HepG2 (cell line): Measurements from ENCODE around the gene ARHGAP10. TPM values are rescaled to one million over a fixed set of nuclear protein-coding genes. Genes with fewer than 3 reads are reported as not detected.

Experiments used
- ATAC-seq: fragments of 200-7000 bp; cut with Tn5 transposase; 3 replicates; pipeline ENCODE4 v1.9.1; 2020; ENCODE audit warnings: mild to moderate bottlenecking, moderate library complexity
- BruUV-seq: library from RNA; stranded (reverse); fragments of 400-500 nt; replicated peaks from 2 replicates; lab custom pipeline; 2021; lab: Mats Ljungman, UMichigan
- CTCF ChIA-PET: fragments of 300-600 bp; formaldehyde crosslinking; extraction: SDS; loops from one replicate; lab custom pipeline; 2021; ENCODE audit warnings: low total read pairs, inconsistent platforms, low intra/inter-chr PET ratio; lab: Yijun Ruan, JAX
- POLR2A ChIA-PET: fragments of 350-600 bp; sonication (Branson Sonifier 250); formaldehyde crosslinking; loops from one replicate; lab custom pipeline; 2020; ENCODE audit warnings: antibody characterized with exemption, inconsistent platforms; lab: Yijun Ruan, JAX
- DNase-seq: peaks from one replicate; pipeline ENCODE4 v3.0.0-alpha.2; 2015; ENCODE audit warnings: low spot score
- FAIRE-seq: peaks from 3 replicates; lab custom pipeline; 2011; peaks lifted over from hg19 to GRCh38; lab: Jason Lieb, UNC
- H2AFZ ChIP-seq: one replicate; pipeline ENCODE4 v1.6.1; 2011; ENCODE audit warnings: low read length, inconsistent platforms
- H3K27ac ChIP-seq: fragments of 300-600 bp; 3 replicates; pipeline ENCODE4 v1.8.0; 2011; ENCODE audit warnings: mixed run types, mild to moderate bottlenecking, mixed read lengths, low read length, inconsistent platforms; ENCODE audit not compliant: insufficient read depth; ENCODE audit errors: extremely low read length
- H3K27me3 ChIP-seq, 2 experiments: fragments of 200-600 bp in 1 of 2; 2 replicates in 1 of 2; 3 replicates in 1 of 2; pipeline versions ENCODE4 v1.6.0 to v1.8.0; 2011; ENCODE audit warnings: low read length in 2 of 2, mild to moderate bottlenecking in 2 of 2, moderate library complexity in 2 of 2, inconsistent platforms in 1 of 2; ENCODE audit not compliant: insufficient read depth in 2 of 2, control insufficient read depth in 1 of 2
- H3K36me3 ChIP-seq, 2 experiments: fragments of 200-600 bp in 1 of 2; replicated peaks in 1 of 2; 2 replicates in 1 of 2; 3 replicates in 1 of 2; pipeline versions ENCODE4 v1.5.1 to v1.8.0; 2011; ENCODE audit warnings: low read length in 2 of 2, inconsistent platforms in 1 of 2; ENCODE audit not compliant: insufficient read depth in 2 of 2, control insufficient read depth in 1 of 2
- H3K4me1 ChIP-seq: 2 replicates; pipeline ENCODE4 v1.5.1; 2012; ENCODE audit warnings: low read length, inconsistent platforms; ENCODE audit not compliant: insufficient read depth
- H3K4me2 ChIP-seq: 2 replicates; pipeline ENCODE4 v1.6.0; 2011; ENCODE audit warnings: low read depth, low read length, inconsistent platforms
- H3K4me3 ChIP-seq, 3 experiments: fragments of 200-600 bp in 1 of 3; sonication (generic), shearing (Covaris generic) in 1 of 3; replicated peaks in 1 of 3; 2 replicates each; pipeline ENCODE4 v1.5.1; 2011 to 2016; ENCODE audit warnings: low read length in 3 of 3, inconsistent platforms in 2 of 3, low read depth in 2 of 3, mild to moderate bottlenecking in 2 of 3, control low read depth in 1 of 3, mixed read lengths in 1 of 3; ENCODE audit not compliant: insufficient read depth in 1 of 3
- H3K79me2 ChIP-seq: one replicate; pipeline ENCODE4 v1.6.1; 2011; ENCODE audit warnings: low read length, inconsistent platforms; ENCODE audit not compliant: insufficient read depth
- H3K9ac ChIP-seq: 2 replicates; pipeline ENCODE4 v1.6.0; 2011; ENCODE audit warnings: mild to moderate bottlenecking, low read depth, low read length, inconsistent platforms; ENCODE audit not compliant: insufficient read depth
- H3K9me3 ChIP-seq: 2 replicates; pipeline ENCODE4 v1.5.1; 2012; ENCODE audit warnings: mild to moderate bottlenecking, low read length
- H4K20me1 ChIP-seq: 2 replicates; pipeline ENCODE4 v1.6.0; 2011; ENCODE audit warnings: inconsistent platforms, mild to moderate bottlenecking, low read length, moderate library complexity; ENCODE audit not compliant: insufficient read depth
- ESRRA ChIP-seq: sonication (generic); formaldehyde crosslinking; IDR thresholded peaks from 2 replicates; pipeline ENCODE4 v1.5.1; 2020; ENCODE audit warnings: mild to moderate bottlenecking, low read depth, missing genetic modification reagents
- MAFG ChIP-seq: sonication (generic); formaldehyde crosslinking; IDR thresholded peaks from 2 replicates; pipeline ENCODE4 v1.5.1; 2020; ENCODE audit warnings: mild to moderate bottlenecking, missing genetic modification reagents
- POGZ ChIP-seq: sonication (generic); formaldehyde crosslinking; IDR thresholded peaks from 2 replicates; pipeline ENCODE4 v1.4.0; 2020; ENCODE audit warnings: mild to moderate bottlenecking, missing genetic modification reagents
- ZBTB7A ChIP-seq: sonication (generic); formaldehyde crosslinking; IDR thresholded peaks from 2 replicates; pipeline ENCODE4 v1.8.0; 2022; ENCODE audit warnings: mild to moderate bottlenecking, missing genetic modification reagents
- ZSCAN30 ChIP-seq: sonication (generic); formaldehyde crosslinking; IDR thresholded peaks from 2 replicates; pipeline ENCODE4 v1.5.0; 2020; ENCODE audit warnings: mild to moderate bottlenecking, missing genetic modification reagents
- WGBS: methylation state at CpG from one replicate; pipeline ENCODE4 v1.1.6; 2017; ENCODE audit warnings: low lambda C conversion rate; 5-methylcytosine and 5-hydroxymethylcytosine counted together
- in situ Hi-C: cut with HindIII; loops from 2 replicates; pipeline ENCODE4 v1.10.0; 2017; ENCODE audit warnings: low pct_unique_long_range_greater_than_20kb; ENCODE audit not compliant: extremely low pct_ligation_motif_present
- intact Hi-C: fragments of 100-400 bp; cut with micrococcal nuclease; formaldehyde crosslinking; loops from one replicate; pipeline ENCODE4 v1.10.0; 2022; ENCODE audit not compliant: unreplicated experiment
- polyA plus RNA-seq, 8 experiments: library from polyadenylated mRNA; depleted of rRNA in 3 of 8; stranded (reverse) in 7 of 8; unstranded in 1 of 8; fragments of >200 nt; fragmentation: Illumina TruSeq in 4 of 8; extraction: Trizol in 4 of 8; gene quantifications; 2 replicates each; pipeline versions ENCODE4 v1.2.1 to v1.2.3, GENCODE V29; 2011 to 2016; ENCODE audit warnings: low read depth in 4 of 8, missing spikeins in 1 of 8, mixed read lengths in 1 of 8; ENCODE audit not compliant: insufficient read depth in 1 of 8
- total RNA-seq, 5 experiments: library from RNA; depleted of rRNA; stranded (reverse); fragments of >200 nt; fragmentation: Illumina TruSeq; extraction: Trizol; gene quantifications; 2 replicates each; pipeline ENCODE4 v1.2.3, GENCODE V29; 2016; ENCODE audit warnings: low read depth in 1 of 5
- TF ChIP-seq, protein P1 (sequence below): sonication (generic); formaldehyde crosslinking; IDR thresholded peaks from 2 replicates; pipeline ENCODE4 v1.4.0; 2020; ENCODE audit warnings: missing genetic modification reagents, borderline replicate concordance
- TF ChIP-seq, protein P2 (sequence below): sonication (generic); formaldehyde crosslinking; IDR thresholded peaks from 2 replicates; pipeline ENCODE4 v1.4.0; 2020; ENCODE audit warnings: low read depth, mild to moderate bottlenecking, missing genetic modification reagents
- TF ChIP-seq, protein P3 (sequence below): sonication (generic); formaldehyde crosslinking; IDR thresholded peaks from 2 replicates; pipeline ENCODE4 v1.5.0; 2020; ENCODE audit warnings: mild to moderate bottlenecking, missing genetic modification reagents
- TF ChIP-seq, protein P4 (sequence below): sonication (generic); formaldehyde crosslinking; IDR thresholded peaks from 2 replicates; pipeline ENCODE4 v1.9.0; 2021; ENCODE audit warnings: missing genetic modification reagents, borderline replicate concordance

ARHGAP10 gene
- total and polyA plus RNA-seq, 2 of the 13 experiments (the other 11 are each of a cell fraction or from before 2014, with no cell fraction given): 0.45 to 1.6 TPM

DNA sequence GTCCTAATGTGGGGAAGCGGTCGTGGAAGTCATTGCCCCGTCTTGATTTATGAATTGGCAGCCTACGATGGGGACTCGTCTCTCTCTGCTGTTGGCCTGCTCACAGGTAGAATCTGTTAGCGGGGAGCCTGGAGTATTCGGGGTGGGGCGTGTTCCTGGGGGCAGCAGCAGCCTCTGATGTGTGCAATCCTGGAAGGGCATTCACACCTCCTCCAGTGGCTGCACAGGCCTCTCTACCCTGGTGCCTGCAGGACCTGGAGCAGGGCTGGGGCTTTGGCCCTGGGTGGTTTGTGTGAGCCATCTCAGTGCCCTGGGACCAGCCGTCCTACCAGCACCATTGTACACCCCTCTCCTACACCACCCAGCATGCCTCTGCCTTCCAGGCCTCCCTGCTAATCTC, 340.9 kb downstream of the ARHGAP10 start (continued):
- no peak for TF ChIP-seq ESRRA (CRISPR knock-in tag)
- TF ChIP-seq, protein P1, sequence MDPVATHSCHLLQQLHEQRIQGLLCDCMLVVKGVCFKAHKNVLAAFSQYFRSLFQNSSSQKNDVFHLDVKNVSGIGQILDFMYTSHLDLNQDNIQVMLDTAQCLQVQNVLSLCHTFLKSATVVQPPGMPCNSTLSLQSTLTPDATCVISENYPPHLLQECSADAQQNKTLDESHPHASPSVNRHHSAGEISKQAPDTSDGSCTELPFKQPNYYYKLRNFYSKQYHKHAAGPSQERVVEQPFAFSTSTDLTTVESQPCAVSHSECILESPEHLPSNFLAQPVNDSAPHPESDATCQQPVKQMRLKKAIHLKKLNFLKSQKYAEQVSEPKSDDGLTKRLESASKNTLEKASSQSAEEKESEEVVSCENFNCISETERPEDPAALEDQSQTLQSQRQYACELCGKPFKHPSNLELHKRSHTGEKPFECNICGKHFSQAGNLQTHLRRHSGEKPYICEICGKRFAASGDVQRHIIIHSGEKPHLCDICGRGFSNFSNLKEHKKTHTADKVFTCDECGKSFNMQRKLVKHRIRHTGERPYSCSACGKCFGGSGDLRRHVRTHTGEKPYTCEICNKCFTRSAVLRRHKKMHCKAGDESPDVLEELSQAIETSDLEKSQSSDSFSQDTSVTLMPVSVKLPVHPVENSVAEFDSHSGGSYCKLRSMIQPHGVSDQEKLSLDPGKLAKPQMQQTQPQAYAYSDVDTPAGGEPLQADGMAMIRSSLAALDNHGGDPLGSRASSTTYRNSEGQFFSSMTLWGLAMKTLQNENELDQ: no peak

DNA sequence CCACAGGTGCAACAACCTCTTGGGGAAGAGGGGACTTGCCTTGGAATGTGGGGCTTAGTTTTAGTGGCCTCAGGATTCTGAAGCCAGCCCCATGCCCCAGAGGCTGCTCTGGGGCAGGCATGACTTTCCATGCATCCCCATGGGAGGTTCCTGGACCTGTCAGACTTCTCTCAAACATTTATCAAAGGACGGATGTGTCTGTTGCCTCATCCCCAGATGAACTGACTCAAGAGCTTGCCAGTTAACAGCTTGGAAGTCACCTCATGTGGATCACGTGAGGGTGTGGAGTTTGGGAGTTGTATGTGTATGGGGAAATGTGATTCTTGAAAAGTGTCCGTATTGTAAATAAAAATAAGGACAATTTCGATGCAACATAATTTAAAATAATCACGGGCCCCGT, 341.5 kb downstream of the ARHGAP10 start:
- CTCF ChIA-PET: no interaction called here
- 59% methylated on average over 6 of the region's 6 CpGs for WGBS
- no peak for ATAC-seq

DNA sequence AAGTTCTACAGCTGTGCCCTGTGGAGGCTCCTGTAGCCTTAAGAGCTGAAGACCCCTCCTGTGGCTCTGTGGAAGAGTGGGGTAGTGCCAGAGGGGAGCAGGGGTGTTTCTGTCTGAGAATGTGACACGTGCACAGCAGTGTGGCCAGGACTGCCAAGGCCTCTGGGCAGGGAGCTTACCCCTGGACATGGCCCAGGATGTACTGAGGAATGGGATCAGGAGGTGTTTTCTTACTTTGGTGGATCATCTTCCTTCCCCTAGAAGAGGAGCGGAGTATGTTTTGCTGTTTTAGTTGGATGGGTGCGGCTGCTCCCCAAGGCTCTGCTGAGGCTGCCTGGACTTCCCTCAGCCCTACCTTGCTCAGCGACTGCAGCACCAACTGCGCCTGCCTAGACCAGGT, 342.6 kb downstream of the ARHGAP10 start:
- ChIA-PET POLR2A (no interaction called here), CTCF (no interaction called here)
- FAIRE-seq (no peak), DNase-seq (no peak), ATAC-seq (no peak)
- H2AFZ ChIP-seq: no peak overlapping the region
- no peaks in the 10 kb centered on the region for H3K36me3 ChIP-seq
- 46% methylated on average over 3 of the region's 5 CpGs for WGBS
- H3K4me3 ChIP-seq: no peak overlapping the region
- no peak overlapping the region for H3K9ac ChIP-seq
- no peaks in the 10 kb centered on the region for H3K27me3 ChIP-seq
- no peak overlapping the region for H3K4me2 ChIP-seq
- no TSS peak for BruUV-seq
- H3K79me2 ChIP-seq: no peaks in the 10 kb centered on the region
- no peaks in the 10 kb centered on the region for H4K20me1 ChIP-seq
- in situ Hi-C loops: no loop called here
- H3K9me3 ChIP-seq: peaks cover 33% of the 10 kb centered on the region
- no peak overlapping the region for H3K27ac ChIP-seq
- H3K4me1 ChIP-seq: no peaks in the 10 kb centered on the region
- intact Hi-C loops: no loop called here
- TF ChIP-seq, protein P2, sequence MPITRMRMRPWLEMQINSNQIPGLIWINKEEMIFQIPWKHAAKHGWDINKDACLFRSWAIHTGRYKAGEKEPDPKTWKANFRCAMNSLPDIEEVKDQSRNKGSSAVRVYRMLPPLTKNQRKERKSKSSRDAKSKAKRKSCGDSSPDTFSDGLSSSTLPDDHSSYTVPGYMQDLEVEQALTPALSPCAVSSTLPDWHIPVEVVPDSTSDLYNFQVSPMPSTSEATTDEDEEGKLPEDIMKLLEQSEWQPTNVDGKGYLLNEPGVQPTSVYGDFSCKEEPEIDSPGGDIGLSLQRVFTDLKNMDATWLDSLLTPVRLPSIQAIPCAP: no peak
- TF ChIP-seq, protein P3, sequence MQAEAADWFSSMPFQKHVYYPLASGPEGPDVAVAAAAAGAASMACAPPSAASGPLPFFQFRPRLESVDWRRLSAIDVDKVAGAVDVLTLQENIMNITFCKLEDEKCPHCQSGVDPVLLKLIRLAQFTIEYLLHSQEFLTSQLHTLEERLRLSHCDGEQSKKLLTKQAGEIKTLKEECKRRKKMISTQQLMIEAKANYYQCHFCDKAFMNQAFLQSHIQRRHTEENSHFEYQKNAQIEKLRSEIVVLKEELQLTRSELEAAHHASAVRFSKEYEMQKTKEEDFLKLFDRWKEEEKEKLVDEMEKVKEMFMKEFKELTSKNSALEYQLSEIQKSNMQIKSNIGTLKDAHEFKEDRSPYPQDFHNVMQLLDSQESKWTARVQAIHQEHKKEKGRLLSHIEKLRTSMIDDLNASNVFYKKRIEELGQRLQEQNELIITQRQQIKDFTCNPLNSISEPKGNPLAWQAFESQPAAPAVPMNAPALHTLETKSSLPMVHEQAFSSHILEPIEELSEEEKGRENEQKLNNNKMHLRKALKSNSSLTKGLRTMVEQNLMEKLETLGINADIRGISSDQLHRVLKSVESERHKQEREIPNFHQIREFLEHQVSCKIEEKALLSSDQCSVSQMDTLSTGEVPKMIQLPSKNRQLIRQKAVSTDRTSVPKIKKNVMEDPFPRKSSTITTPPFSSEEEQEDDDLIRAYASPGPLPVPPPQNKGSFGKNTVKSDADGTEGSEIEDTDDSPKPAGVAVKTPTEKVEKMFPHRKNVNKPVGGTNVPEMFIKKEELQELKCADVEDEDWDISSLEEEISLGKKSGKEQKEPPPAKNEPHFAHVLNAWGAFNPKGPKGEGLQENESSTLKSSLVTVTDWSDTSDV (CRISPR knock-in tag): no peak
- TF ChIP-seq ZBTB7A (CRISPR knock-in tag) (no peak), MAFG (CRISPR knock-in tag) (no peak)
- TF ChIP-seq, protein P4, sequence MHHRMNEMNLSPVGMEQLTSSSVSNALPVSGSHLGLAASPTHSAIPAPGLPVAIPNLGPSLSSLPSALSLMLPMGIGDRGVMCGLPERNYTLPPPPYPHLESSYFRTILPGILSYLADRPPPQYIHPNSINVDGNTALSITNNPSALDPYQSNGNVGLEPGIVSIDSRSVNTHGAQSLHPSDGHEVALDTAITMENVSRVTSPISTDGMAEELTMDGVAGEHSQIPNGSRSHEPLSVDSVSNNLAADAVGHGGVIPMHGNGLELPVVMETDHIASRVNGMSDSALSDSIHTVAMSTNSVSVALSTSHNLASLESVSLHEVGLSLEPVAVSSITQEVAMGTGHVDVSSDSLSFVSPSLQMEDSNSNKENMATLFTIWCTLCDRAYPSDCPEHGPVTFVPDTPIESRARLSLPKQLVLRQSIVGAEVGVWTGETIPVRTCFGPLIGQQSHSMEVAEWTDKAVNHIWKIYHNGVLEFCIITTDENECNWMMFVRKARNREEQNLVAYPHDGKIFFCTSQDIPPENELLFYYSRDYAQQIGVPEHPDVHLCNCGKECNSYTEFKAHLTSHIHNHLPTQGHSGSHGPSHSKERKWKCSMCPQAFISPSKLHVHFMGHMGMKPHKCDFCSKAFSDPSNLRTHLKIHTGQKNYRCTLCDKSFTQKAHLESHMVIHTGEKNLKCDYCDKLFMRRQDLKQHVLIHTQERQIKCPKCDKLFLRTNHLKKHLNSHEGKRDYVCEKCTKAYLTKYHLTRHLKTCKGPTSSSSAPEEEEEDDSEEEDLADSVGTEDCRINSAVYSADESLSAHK (CRISPR knock-in tag): no peak

More for the DNA sequence above, 341.5 kb downstream of the ARHGAP10 start:
- intact Hi-C loops (no loop called here), in situ Hi-C loops (no loop called here)
- TF ChIP-seq ZSCAN30 (CRISPR knock-in tag) (no peak), POGZ (CRISPR knock-in tag) (no peak)
- FAIRE-seq: no peak
- no peak for DNase-seq
- Histone ChIP-seq H2AFZ (no peak overlapping the region), H4K20me1 (no peaks in the 10 kb centered on the region), H3K9ac (no peak overlapping the region), H3K4me3 (no peak overlapping the region), H3K27ac (no peak overlapping the region), H3K4me2 (no peak overlapping the region), H3K4me1 (no peaks in the 10 kb centered on the region), H3K27me3 (no peaks in the 10 kb centered on the region), H3K36me3 (no peaks in the 10 kb centered on the region), H3K79me2 (no peaks in the 10 kb centered on the region), H3K9me3 (peaks cover 33% of the 10 kb centered on the region)
- BruUV-seq: no TSS peak
- POLR2A ChIA-PET: no interaction called here
